GM20431 (cell line): ENCODE data around the gene GSN.

Experiments
- in situ Hi-C: fragments of 300-500 bp; cut with MseI, MboI; formaldehyde crosslinking; loops from one replicate; pipeline ENCODE4 v1.15.0; 2020; ENCODE audit warnings: low sequenced_read_pairs; ENCODE audit not compliant: unreplicated experiment

GSN gene

GRCh38 chr9:121298689-121299466 is 30.9 kb downstream of the GSN start:
- in situ Hi-C loops = no loop called here

GRCh38 chr9:121299467-121300282 is 31.7 kb downstream of the GSN start:
- in situ Hi-C loops = no loop called here

- in situ Hi-C loops = no loop called here
Measured at GRCh38 chr9:121300283-121301119, 32.5 kb downstream of the GSN start.

GRCh38 chr9:121301881-121302286 is 33.9 kb downstream of the GSN start:
- in situ Hi-C loops = no loop called here

- in situ Hi-C loops = no loop called here
Measured at GRCh38 chr9:121302341-121302740, 34.4 kb downstream of the GSN start.

GRCh38 chr9:121302786-121303185 is 34.8 kb downstream of the GSN start:
- in situ Hi-C loops = no loop called here

GRCh38 chr9:121303456-121304451 is 35.8 kb downstream of the GSN start:
- in situ Hi-C loops = no loop called here

- in situ Hi-C loops = no loop called here
Measured at GRCh38 chr9:121304707-121305106, 36.7 kb downstream of the GSN start.

GRCh38 chr9:121305269-121305994 is 37.5 kb downstream of the GSN start:
- in situ Hi-C loops = no loop called here

- in situ Hi-C loops = no loop called here
Measured at GRCh38 chr9:121307976-121308375, 40.0 kb downstream of the GSN start.

GRCh38 chr9:121308765-121309164 is 40.8 kb downstream of the GSN start:
- in situ Hi-C loops = no loop called here

GRCh38 chr9:121309171-121309570 is 41.2 kb downstream of the GSN start:
- in situ Hi-C loops = no loop called here

- in situ Hi-C loops = loop anchor here (10.0 kb wide), 1 partner anchor 55 kb away; no protein-coding TSS in a partner anchor
Measured at GRCh38 chr9:121309833-121310425, 42.0 kb downstream of the GSN start.

GRCh38 chr9:121310571-121310970 is 42.6 kb downstream of the GSN start:
- in situ Hi-C loops = loop anchor here (10.0 kb wide), 1 partner anchor 56 kb away; no protein-coding TSS in a partner anchor

GRCh38 chr9:121312169-121312568 is 44.2 kb downstream of the GSN start:
- in situ Hi-C loops = loop anchor here (10.0 kb wide), 1 partner anchor 57 kb away; no protein-coding TSS in a partner anchor

GRCh38 chr9:121313458-121314152 is 45.6 kb downstream of the GSN start:
- in situ Hi-C loops = loop anchor here (10.0 kb wide), 1 partner anchor 59 kb away; no protein-coding TSS in a partner anchor

GRCh38 chr9:121316378-121316777 is 48.4 kb downstream of the GSN start:
- in situ Hi-C loops = loop anchor here (5.0 to 10.0 kb wide), 2 partner anchors 62 to 81 kb away; no protein-coding TSS in a partner anchor
